Activated CD8-positive, alpha-beta memory T cell treated with anti-CD3 and anti-CD28 coated beads, Interleukin-2, amount 50 U/mL, for 4 hours (primary cell): ENCODE measurements around the gene FGR.
"Not testable (repeated sequence)": the region's sequence is repeated elsewhere in the genome, so short reads cannot be mapped to it uniquely, and the experiment has no call there.

ENCODE experiments used
- DNase-seq: peaks from one replicate; pipeline ENCODE4 v3.0.0-alpha.2; 2020

FGR gene

GRCh38 chr1:27634177-27634984, 604 bp downstream of the FGR start:
- DNase-seq: no peak

DNA sequence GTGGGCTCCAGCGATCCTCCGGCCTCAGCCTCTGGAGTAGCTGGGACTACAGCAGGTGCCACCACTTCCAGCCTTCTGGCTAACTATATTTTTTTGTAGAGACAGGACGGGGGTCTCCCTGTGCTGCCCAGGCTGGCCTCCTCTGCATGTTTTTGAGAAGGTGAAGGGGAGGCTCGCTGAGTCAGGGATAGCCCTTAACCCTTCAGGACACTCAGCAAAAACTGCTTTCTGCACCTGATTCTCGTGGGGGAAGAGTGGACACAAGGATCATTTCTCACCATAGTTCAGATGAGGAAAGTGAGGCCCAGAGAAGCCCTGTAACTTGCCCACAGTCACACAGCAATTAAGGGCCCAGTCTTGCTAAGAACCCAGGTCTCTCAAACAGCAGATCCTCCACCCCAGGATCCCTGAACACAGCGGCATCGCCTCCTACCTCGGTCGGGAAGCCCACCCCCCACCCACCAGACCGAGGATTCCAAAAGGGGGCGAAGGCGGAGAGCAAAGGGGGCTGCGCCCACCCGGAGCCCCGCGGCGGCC, 1.3 kb downstream of the FGR start:
- no peak for DNase-seq

- DNase-seq: no peak
Observed at GRCh38 chr1:27633298-27633610, 1.7 kb downstream of the FGR start.

DNA sequence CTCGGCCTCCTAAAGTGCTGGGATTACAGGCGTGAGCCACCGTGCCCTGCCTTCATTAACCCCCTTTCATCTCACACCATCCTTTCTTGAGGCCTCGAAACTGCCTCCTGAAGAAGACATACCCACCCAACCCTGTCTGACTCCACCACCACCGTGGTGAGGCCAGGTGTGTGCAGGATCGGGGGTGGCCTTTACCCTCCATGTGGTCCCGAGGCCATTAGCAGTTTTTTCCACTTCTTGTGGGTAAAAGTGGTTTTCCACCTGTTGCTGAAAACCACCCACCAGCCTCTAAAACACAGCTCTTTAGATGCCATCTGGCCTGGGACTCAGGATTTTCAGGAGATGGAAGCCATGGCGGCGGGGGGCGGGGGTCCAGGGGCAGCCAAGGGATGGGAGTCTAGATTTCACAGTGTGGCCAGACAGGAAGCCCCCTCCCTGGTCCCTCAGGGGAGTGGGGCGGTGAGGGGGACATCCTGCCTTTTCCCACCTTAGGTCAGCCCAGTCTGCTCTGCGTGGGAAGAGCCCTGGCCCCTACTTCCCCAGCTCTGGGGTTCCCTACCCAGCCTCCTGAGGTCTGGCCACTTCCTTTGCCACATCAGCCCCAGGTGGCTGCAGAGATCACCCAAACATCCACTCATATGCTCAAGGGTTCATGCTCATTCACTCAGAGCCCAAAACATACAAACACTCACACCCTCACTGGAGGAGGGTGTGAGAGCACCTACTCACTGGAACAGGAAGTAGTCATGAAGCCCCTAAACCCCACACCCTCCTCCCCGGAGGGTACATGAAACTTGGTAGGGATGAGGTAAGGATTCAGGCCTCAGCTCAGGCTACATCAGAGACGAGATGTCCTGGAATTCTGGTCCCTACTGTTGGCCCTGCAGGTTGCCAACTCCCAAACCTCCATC, 2.3 kb downstream of the FGR start:
- DNase-seq: peak; percentile 65

- no peak for DNase-seq
Observed at GRCh38 chr1:27630859-27631491, 4.0 kb downstream of the FGR start.

GRCh38 chr1:27628712-27629111, 6.3 kb downstream of the FGR start:
- no peak for DNase-seq

GRCh38 chr1:27627733-27628132, 7.3 kb downstream of the FGR start:
- not testable (repeated sequence) for DNase-seq

- DNase-seq: no peak
Observed at GRCh38 chr1:27627061-27627460, 7.9 kb downstream of the FGR start.

DNA sequence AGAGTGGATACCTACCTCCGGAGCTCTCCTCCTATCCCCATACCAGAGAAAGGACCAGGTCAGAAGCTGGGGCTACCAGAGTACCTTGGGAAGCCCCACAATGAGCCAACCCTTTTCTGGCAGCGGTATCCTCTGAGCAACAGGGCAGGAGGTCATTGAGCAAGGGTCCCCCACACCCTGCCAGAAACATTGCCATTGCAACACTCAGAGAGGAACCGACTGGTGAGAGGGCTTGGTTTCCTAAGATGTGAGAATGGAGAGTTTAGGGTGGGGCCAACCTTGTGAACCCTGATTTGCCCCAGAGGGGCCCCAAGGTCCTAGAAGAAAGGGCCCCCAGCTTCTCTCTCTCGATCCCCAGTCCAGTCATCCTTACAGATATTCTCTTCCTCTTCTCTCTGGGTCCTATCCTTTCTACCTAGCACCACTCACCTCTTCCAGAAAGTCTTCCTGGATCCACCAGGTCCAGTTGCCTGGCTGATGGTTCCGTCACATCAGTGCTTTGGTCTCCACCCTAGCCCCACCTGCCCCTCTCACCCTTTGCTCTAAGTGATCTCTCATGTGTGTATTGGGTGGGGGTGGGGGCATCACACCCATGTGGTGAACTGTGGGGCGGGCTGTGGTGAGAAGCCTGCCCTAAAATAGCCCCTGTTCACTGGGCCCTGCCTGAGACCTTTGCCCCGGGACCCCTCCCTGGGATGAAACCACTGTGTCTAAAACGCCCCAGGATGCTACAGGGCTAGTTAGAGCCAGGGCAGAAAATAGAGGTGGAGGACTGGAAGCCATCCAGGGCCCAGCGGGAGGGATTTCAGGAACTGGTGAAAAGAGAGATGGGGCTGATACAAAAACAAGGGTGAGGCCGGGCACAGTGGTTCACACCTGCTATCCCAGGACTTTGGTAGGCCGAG, 8.7 kb downstream of the FGR start:
- DNase-seq: no peak

- DNase-seq: no peak
Observed at GRCh38 chr1:27624467-27625178, 10.4 kb downstream of the FGR start.

- no peak for DNase-seq
Observed at GRCh38 chr1:27623327-27624212, 11.4 kb downstream of the FGR start.

DNA sequence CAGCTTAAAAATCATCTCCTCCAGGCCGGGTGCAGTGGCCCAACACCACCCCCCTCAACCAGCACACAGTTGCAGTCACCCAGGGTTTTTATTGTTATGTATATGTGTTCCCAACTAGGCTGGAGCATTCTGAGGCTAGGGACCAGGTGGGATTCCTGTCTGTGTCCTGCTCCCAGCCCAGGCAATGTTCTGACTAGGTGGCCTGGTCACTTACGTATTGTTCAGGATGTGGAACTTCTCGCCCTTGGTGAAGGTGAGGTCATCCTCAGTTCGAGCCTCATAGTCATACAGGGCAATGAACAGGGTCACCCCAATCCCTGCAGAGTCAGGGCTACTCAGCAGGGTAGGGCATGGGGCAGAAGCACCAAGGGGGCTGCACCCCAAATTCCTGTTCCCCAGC, 12.2 kb downstream of the FGR start:
- no peak for DNase-seq

GRCh38 chr1:27621051-27621920, 13.7 kb downstream of the FGR start:
- no peak for DNase-seq

DNA sequence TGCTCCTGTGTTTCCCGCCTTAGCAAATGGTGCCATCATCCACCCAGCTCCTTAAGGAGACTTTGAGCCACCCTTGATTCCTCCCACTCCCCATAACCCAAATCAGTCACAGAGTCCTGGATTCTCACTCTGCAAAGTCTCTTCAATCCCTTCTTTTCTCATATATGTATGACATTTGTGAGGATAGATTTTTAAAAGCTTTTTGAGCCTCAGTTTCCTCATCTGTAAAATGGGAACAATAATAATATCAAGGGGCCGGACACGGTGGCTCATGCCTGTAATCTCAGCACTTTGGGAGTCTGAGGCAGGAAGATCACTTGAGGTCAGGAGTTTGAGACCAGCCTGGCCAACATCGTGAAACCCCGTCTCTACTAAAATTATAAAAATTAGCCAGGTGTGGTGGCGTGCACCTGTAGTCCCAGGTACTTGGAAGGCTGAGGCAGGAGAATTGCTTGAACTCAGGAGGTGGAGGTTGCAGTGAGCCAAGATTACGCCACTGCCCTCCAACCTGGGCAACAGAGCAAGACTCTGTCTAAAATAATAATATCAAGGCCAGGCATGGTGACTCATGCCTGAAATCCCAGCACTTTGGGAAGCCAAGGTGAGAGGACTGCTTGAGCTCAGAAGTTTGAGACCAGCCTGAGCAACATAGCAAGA, 15.1 kb downstream of the FGR start:
- DNase-seq: not testable (repeated sequence)

DNA sequence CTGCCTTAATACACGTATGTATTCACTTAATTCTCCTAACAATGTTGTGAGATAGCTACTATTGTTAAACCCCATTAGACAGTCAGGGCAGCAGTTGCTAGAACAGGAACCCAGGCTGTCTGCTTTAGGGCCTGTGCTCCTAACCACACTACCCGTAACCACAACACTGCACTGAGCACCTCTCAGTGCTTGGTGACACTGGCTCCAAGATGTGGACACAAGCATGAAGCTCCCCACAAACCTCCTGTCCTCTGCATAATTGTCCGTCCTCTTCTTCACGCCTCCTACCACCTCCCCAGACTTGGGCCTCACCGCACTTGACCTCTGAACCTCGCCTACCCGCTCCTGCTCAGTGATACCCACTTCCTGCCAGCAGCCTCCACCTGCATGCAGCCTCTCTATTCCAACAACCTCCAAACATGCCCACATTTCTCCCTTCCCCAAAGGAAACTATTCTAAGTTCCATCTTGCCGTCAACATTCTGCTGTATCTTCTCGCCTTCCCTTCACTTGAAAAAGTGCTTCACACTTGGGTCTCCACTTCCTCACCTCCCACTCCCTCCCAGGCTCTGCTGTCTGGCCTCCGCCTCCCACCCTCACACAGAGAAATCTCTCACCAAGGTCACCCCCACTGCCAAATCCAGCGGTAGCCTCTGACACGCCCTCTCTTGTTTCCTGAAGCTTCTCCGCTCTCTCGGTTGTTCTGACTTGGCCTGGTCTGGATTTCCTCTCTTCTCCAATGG, 16.5 kb downstream of the FGR start:
- DNase-seq: peak; percentile 44

DNA sequence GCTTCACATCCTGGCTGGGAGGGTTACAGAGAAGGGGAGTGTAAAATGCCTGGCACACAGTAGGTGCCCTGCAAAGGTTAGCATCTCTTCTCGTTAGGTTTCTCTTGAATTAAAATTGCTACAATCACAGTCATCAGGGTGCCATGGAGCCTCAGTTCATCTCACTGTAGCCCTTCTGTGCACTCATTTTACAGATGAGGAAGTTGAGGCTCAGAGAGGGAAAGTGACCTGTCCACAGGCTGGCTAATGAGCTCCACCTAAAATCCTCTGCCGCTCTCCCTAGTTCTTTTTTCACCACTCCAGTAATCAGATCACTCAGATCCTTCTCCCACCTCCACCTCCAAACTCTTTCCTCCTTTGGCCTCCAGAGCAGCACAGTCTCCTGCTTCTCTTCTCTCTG, 17.6 kb downstream of the FGR start:
- DNase-seq: no peak

- DNase-seq: no peak
Observed at GRCh38 chr1:27616441-27616840, 18.5 kb downstream of the FGR start.
